ENCODE data around the gene C19orf12.

Gene C19orf12

GRCh38 chr19:29680937-29681336 lies 34.1 kb downstream of the C19orf12 start:
- no peak for DNase-seq (ENCODE audit: low read depth)
- TF ChIP-seq CTCF (conservative IDR thresholded peaks at IDR 0.05; ENCODE audit: low read depth, low read length) = no peak
- no peak overlapping the region for H3K4me3 ChIP-seq (ENCODE audit: low read length)

GRCh38 chr19:29680447-29680846 lies 34.6 kb downstream of the C19orf12 start:
- no peak overlapping the region for H3K4me3 ChIP-seq (ENCODE audit: low read length)
- no peak for TF ChIP-seq CTCF (conservative IDR thresholded peaks at IDR 0.05; ENCODE audit: low read depth, low read length)
- DNase-seq (ENCODE audit: low read depth) = no peak

GRCh38 chr19:29679598-29680210 lies 35.4 kb downstream of the C19orf12 start:
- DNase-seq (ENCODE audit: low read depth) = no peak
- H3K4me3 ChIP-seq (ENCODE audit: low read length) = no peak overlapping the region
- TF ChIP-seq CTCF (conservative IDR thresholded peaks at IDR 0.05; ENCODE audit: low read depth, low read length) = no peak

- DNase-seq (ENCODE audit: low read depth) = no peak
- TF ChIP-seq CTCF (conservative IDR thresholded peaks at IDR 0.05; ENCODE audit: low read depth, low read length) = no peak
- H3K4me3 ChIP-seq (ENCODE audit: low read length) = no peak overlapping the region
Measured at GRCh38 chr19:29678484-29679106, 36.5 kb downstream of the C19orf12 start.

GRCh38 chr19:29677001-29677817 lies 37.9 kb downstream of the C19orf12 start:
- no peak for TF ChIP-seq CTCF (conservative IDR thresholded peaks at IDR 0.05; ENCODE audit: low read depth, low read length)
- no peak overlapping the region for H3K4me3 ChIP-seq (ENCODE audit: low read length)
- DNase-seq (ENCODE audit: low read depth) = no peak

GRCh38 chr19:29676586-29676985 lies 38.5 kb downstream of the C19orf12 start:
- TF ChIP-seq CTCF (conservative IDR thresholded peaks at IDR 0.05; ENCODE audit: low read depth, low read length) = no peak
- no peak overlapping the region for H3K4me3 ChIP-seq (ENCODE audit: low read length)
- no peak for DNase-seq (ENCODE audit: low read depth)

All from retinal pigment epithelial cell (primary cell).